AML-193 (cell line): ENCODE data around the gene MYL10.

Experiments used
- DNase-seq, 2 experiments: peaks; one replicate each; lab custom pipeline; 2025; lab: John Stamatoyannopoulos, UW

The MYL10 gene

DNA sequence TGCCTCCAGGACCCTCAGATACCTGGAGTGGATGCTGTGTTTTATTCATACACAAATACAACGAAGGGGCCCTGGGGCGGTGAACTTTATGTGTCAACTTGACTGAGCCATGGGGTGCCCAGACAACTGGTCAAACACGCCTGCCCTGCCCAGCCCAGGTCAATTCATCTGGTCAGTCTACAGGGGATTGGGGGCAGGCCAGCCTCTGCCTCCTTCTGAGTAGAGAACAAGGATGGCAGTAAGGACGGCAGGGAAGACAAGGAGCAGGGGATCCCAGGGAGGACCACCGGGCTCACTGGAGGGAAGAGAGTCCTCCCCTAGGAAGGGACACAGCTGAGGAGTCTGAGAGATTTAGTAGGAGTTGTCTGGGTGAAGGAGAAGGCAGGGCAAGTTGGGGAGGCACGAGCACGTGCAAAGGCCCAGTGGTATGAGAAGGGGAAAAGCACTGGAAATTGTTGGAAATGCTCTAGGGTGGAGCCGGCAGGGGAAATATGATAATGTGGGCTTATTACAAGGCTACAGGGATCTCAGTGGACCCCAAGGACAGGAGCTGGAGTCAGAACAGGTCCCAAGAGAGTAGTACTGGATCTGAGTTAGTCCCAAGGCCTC lies 63.4 kb downstream of the MYL10 start:
- no peak for DNase-seq

- no peak for DNase-seq
Observed at GRCh38 chr7:101564778-101565211, 64.3 kb downstream of the MYL10 start.

DNA sequence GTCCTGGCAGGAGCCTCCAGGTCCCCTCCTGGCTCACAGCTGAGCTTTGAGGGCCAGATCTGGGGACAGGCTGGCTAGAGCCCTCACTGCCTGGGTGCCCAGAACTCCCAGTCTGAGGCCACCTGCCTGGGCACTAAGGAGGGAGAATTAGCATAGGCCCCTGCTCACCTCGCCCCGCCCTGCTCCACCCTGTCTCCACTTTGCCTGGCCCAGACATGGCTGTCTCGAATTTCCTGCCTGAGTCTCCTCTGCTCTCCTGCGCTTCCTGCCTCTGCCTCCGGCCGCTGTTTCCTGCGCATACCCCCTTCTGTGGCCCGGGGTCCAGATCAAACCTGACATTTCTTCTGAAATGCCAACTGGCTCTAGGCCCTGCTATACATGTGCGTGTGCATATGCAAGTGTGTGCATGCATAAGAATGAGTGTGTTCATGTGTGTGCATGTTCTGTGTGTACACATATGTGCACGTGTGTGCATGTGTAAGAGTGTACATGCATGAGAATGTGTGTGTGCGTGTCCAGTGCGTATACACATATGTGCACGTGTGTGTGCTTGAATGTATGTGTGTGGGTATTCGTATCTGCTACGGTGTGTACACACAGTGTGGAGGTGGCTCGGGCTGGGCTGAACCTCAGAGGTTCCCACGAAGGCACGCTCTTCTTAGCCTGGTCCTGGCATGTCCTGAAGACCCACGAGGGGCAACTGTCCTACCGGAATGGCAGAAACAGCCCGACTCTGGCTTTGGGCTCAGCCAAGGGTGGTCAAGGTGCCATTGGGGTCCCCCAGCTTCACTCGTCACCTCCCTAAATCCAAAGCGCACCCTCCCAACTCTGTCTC lies 64.9 kb downstream of the MYL10 start:
- no peak for DNase-seq
